DMS 273 (cell line): Measurements from ENCODE around the gene PPP1R9B.
A peak's percentile ranks its signal among the peaks of the same experiment; 100 is the strongest.

Experiments used
- DNase-seq: peaks from one replicate; lab custom pipeline; 2025; ENCODE audit not compliant: unreplicated experiment; lab: John Stamatoyannopoulos, UW

Gene PPP1R9B

DNA sequence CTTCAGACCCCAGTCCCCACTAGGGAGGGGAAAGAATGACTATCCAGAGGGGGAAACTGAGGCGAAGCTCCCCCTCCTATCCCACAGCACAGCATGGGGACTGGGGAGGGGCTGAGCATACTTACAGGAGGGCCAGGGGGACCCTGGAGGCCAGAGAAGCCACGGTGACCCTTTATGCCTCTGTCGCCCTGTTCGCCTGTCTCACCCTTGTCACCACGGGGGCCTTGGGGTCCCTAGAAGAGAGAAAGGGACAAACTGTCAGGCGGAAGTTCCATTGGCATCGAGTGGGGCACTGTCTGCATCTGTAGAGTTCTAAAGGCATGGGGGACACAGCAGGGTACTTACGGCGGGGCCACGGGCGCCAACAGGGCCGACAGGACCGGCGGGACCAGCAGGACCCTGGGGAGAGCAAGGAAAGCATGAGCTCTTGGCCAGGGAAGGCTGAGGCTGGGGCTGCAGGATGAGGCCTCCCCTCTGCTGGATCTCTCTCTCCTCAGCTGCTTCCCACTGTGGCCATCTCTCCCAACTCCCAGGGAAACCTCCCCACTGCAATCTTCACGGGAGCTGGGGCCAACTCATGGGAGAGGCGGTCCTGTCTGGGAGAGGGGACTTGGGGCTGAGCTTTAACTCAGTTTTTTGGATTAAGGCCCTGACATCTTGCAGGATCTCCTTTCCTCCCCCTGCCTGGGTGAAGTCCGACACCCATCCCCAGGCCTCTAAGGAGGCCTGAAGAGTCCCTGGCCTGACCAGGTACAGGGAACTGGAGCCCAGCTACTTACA, 37.5 kb upstream of the PPP1R9B start:
- no peak for DNase-seq

DNA sequence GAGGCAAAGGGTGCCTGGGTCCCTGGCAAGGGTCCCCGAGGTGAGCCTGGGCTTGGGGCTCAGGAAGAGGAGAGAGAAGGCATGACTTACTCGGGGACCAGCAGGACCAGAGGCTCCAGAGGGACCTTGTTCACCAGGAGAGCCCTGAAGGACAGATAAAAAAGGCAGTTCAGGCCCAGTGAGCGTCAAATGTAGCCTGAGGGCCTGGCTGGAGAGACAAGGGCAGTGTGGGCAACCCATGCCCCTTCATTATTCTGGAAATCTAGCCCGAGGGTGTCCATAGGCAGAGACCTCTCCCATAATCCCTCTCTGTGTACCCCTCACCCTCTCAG, 36.9 kb upstream of the PPP1R9B start:
- DNase-seq: no peak

DNA sequence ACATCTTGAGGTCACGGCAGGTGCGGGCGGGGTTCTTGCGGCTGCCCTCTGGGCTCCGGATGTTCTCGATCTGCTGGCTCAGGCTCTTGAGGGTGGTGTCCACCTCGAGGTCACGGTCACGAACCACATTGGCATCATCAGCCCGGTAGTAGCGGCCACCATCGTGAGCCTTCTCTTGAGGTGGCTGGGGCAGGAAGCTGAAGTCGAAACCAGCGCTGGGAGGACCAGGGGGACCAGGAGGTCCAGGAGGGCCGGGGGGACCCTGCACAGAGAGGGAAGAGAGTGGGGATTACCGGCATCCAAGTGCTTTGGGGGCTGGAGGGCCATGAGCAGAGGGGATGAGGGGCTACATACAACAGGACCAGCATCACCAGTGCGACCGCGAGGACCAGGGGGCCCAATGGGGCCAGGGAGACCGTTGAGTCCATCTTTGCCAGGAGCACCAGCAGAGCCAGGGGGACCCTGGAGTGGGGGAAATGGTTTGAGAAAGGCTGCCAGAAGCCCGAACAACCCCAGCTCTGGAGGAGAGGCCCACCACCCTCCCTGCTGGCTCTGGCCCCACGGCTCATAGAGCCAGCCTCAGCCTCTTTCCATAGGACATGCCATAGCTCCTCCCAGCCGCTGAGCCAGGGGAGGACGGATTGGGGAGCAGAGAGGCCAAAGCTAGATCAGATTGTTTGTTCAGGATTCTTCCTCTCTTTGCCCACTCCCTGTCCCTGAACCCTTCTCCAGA, 36.4 kb upstream of the PPP1R9B start:
- DNase-seq: no peak

DNA sequence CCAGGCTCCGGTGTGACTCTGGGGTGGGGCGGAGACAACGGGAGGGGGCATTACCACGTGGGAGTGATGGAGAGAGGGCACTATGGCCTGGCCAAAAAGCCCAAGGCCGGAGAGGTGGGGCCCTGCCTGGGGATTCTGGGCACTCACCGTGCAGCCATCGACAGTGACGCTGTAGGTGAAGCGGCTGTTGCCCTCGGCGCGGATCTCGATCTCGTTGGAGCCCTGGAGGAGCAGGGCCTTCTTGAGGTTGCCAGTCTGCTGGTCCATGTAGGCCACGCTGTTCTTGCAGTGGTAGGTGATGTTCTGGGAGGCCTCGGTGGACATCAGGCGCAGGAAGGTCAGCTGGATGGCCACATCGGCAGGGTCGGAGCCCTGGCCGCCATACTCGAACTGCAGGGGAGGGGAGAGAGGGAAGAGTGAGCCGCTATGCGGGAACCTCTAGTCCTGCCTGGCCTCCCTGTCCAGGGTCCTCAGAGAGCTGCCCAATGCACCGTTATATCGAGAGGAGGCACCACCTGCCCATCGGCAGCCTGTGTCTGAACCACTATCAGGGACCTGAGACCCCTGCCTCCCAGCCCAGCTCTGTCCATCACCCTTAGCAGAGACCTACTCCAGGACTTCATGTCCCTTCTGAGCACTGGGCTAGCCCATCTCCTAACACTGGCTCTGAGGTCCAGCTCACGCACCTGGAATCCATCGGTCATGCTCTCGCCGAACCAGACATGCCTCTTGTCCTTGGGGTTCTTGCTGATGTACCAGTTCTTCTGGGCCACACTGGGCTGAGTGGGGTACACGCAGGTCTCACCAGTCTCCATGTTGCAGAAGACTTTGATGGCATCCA, 35.4 kb upstream of the PPP1R9B start:
- DNase-seq: no peak

DNA sequence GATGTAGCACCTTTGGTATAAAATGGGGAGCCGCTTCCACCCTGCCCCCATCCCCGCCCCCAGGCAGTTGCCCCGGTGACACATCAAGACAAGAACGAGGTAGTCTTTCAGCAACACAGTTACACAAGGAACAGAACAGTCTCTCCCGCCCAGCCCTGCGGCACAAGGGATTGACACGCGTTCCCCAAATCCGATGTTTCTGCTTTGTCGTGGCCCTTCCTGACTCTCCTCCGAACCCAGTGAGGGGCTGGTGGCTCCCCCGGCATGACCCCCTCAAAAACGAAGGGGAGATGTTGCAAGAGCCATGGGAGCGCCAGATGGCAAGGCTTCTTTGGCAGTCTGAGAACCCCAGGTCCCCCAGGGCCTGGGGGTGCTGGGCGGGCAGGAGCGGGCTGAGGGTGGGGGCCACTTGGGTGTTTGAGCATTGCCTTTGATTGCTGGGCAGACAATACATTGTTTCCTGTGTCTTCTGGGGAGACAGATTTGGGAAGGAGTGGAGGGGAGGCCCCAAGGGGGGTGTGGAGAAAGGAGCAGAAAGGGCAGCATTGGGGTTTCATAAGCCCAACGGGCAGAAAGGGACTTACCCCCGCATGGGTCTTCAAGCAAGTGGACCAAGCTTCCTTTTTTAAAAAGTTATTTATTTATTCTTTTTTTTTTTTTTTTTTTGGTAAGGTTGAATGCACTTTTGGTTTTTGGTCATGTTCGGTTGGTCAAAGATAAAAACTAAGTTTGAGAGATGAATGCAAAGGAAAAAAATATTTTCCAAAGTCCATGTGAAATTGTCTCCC, 34.3 kb upstream of the PPP1R9B start:
- peak; percentile 45 for DNase-seq

DNA sequence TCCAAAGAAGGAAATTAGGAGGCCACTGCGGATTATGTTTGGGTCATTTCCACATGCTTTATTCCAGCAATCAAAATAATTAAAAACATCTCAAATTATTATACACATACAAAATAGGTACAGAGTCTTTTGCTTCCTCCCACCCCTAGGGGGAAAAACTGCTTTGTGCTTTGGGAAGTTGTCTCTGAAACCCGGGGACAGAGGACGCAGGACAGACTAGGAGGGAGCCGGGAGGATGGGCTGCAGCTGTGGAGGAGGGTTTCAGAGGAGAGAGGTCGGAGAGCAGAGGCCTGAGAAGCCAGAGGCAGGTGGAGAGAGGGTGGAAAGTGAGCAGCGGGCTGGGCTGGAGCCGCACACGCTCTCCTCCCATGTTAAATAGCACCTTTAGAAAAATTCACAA, 33.6 kb upstream of the PPP1R9B start:
- DNase-seq: peak; percentile 34

GRCh38 chr17:50183421-50183994, 33.0 kb upstream of the PPP1R9B start:
- no peak for DNase-seq

DNA sequence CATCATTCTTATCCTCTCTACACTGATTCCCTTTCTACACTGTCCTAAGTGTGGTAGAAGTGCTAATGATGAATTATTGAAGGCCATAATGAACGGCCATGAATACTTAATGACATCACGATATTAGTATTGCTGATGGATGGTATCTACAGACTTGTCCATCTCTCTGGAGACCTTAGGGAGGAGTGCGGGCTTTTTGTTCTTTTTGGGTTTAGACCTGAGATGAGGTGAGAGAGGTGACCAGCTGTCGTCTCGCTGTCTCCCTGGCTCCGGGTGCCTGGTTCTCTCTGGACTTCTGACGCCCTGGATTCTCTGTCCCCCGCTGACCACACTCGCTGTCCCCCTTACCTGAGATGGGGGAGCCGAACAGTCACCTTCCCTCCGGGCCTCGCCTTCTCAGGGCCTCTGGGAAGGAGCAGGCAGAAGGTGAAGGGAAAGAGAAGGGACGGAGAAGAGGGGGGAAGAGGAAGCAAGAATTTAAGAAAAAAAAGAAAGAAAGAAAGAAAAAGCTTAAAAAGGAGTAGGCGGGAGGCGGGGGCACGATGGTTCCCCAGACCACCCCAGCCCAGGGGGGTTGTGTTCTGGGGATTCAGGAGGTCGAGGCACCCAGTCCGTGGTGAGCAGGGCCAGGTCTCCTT, 32.4 kb upstream of the PPP1R9B start:
- no peak for DNase-seq

- DNase-seq: no peak
These were observed 31.4 kb upstream of the PPP1R9B start for GRCh38 chr17:50181591-50182560.

DNA sequence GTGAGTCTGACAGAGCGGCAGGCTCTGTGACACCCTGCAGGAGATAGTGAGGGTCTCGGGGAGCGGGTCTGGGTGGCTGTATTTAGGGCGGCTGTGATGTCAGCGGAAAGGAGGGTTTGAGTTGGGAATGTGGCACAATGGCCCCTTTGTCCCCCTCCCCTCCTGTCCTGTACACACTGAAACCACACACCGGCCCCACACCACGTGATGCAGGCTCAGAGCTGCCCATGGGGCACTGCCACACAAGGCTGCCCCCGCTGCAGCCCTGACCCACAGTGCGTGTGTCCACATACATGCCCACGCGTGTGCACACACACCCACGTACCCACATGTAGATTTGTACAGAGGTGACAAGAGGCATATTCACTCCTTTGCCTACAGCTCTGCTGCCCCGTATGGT, 30.7 kb upstream of the PPP1R9B start:
- no peak for DNase-seq

GRCh38 chr17:50180620-50181019, 30.1 kb upstream of the PPP1R9B start:
- DNase-seq: no peak

- DNase-seq: no peak
These were observed 29.6 kb upstream of the PPP1R9B start for GRCh38 chr17:50180111-50180510.

- DNase-seq: peak; percentile 96
These were observed 27.7 kb upstream of the PPP1R9B start for GRCh38 chr17:50177983-50178834.

DNA sequence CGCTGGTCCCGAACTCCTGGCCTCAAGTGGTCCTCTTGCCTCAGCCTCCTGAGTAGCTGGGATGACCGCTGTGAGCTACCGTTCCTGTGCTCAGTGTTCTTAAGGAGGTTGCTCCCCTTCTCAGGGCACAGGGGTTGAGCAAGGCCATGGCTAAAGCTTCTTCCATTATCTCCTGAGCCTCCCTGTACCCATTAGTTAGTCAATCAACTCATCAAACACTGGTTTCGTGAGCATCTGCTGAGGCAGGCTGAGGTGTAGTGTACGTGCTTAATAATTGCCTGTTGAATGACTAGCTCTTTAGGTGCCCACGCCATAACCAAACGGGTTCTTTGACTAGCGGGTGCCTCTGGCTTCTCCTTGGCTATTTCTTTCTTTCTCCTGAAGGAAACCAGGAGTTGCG, 27.0 kb upstream of the PPP1R9B start:
- no peak for DNase-seq

- peak; percentile 38 for DNase-seq
These were observed 26.3 kb upstream of the PPP1R9B start for GRCh38 chr17:50176559-50177357.

DNA sequence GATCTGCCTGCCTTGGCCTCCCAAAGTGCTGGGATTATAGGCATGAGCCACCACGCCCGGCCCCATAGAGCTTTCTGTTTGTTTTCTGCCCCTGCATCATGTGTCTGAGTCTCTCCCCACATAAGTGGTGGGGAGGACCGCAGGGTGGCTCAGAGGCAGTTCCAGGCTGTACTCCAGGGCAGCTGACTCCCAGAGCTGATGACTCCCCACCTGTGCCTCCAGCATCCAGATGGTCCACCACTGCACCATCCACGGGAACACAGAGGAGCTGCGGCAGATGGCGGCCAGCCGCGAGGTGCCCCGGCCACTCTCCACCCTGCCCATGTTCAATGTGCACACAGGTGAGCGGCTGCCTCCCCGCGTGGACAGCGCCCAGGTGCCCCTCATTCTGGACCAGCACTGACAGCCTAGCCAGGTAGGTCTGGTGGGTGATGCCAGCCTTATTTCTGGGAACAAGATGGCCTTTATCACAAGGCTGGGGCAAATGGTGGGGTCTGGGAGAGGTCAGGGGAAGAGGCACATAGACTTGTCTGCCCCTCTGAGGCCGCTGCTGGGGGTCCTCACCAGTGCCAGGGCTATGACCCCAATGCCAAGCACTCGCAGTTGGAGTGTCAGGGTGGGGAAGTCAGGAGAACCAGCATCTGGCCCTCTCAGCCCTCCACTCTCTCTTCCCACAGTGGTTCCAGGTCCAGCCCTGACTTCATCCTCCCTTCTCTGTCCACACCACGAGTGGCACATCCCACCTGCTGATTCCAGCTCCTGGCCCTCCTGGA, 24.7 kb upstream of the PPP1R9B start:
- DNase-seq: peak; percentile 81

DNA sequence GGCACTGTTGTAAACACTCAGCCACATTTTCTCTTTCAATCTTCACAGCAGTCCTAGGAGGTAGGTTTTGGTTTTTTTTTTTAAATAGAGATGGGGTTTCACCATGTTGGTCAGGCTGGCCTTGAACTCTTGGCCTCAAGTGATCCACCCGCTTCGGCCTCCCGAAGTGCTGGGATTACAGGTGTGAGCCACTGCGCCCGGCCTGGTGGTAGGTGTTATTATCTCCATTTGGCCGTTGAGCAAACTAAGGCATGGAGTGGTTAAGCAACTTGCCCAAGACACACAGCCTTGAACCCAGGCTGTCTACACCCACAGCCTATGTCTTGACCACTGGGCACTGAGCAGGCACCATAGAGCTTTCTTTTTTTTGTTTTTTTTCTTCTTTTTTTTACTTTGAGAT, 24.0 kb upstream of the PPP1R9B start:
- no peak for DNase-seq
